HCT116 (cell line): ENCODE results near the gene ENTPD5. TPM values are rescaled to one million over a fixed set of nuclear protein-coding genes. Genes with fewer than 3 reads are reported as not detected.

Source experiments
- ATAC-seq: fragments of 200-7000 bp; cut with Tn5 transposase; 2 replicates; pipeline ENCODE4 v1.9.1; 2020; ENCODE audit warnings: mild to moderate bottlenecking, moderate library complexity
- BruUV-seq: library from RNA; stranded (reverse); fragments of 400-500 nt; replicated peaks from 2 replicates; lab custom pipeline; 2021; lab: Mats Ljungman, UMichigan
- CTCF ChIA-PET: fragments of 300-600 bp; sonication (Branson Sonifier 250); formaldehyde crosslinking; loops from one replicate; lab custom pipeline; 2021; ENCODE audit warnings: antibody characterized with exemption; lab: Charles Lee
- POLR2A ChIA-PET: fragments of 300-600, 350-600 bp; sonication (Branson Sonifier 250); formaldehyde crosslinking; loops from one replicate; lab custom pipeline; 2021; ENCODE audit warnings: antibody characterized with exemption; lab: Charles Lee
- RAD21 ChIA-PET, 2 experiments: fragments of 300-600 bp; sonication (Branson Sonifier 250); formaldehyde crosslinking; loops; one replicate each; lab custom pipeline; 2023; ENCODE audit warnings: low total read pairs in 2 of 2; ENCODE audit not compliant: uncharacterized antibody in 2 of 2, unreplicated experiment in 2 of 2, low non-redundant PET in 1 of 2; lab: Charles Lee
- DNase-seq: peaks from one replicate; pipeline ENCODE4 v3.0.0-alpha.2; 2010; ENCODE audit warnings: low read depth, low spot score
- H2AFZ ChIP-seq: fragments of 200-600 bp; shearing (Covaris generic), sonication (generic); 2 replicates; pipeline ENCODE4 v1.6.1; 2017; ENCODE audit warnings: low read depth, mixed run types, mixed read lengths, antibody characterized with exemption, low read length; ENCODE audit not compliant: poor library complexity, severe bottlenecking
- H3K27ac ChIP-seq: 2 replicates; pipeline ENCODE4 v1.5.1; 2012; ENCODE audit warnings: low read depth, low read length
- H3K27me3 ChIP-seq: fragments of 200-600 bp; sonication (generic); 2 replicates; pipeline ENCODE4 v1.6.1; 2016; ENCODE audit warnings: mixed run types, low read length, mixed read lengths; ENCODE audit not compliant: insufficient read depth
- H3K36me3 ChIP-seq, 2 experiments: fragments of 200-500 bp in 1 of 2; fragments of 200-600 bp in 1 of 2; sonication (Bioruptor generic) in 1 of 2; sonication (generic) in 1 of 2; 2 replicates each; pipeline versions ENCODE4 v1.5.1 to v1.6.1; 2014 to 2016; ENCODE audit warnings: low read length in 2 of 2, inconsistent platforms in 1 of 2, mixed read lengths in 1 of 2, mixed run types in 1 of 2; ENCODE audit not compliant: insufficient read depth in 2 of 2, control insufficient read depth in 1 of 2
- H3K4me1 ChIP-seq, 2 experiments: fragments of 200-600 bp in 1 of 2; sonication (generic) in 1 of 2; 2 replicates each; pipeline versions ENCODE4 v1.5.1 to v1.6.1; 2012 to 2017; ENCODE audit warnings: low read length in 2 of 2, inconsistent platforms in 1 of 2, mild to moderate bottlenecking in 1 of 2, mixed read lengths in 1 of 2, mixed run types in 1 of 2, moderate library complexity in 1 of 2; ENCODE audit not compliant: insufficient read depth in 2 of 2, control insufficient read depth in 1 of 2
- H3K4me2 ChIP-seq: fragments of 200-600 bp; sonication (generic); 2 replicates; pipeline ENCODE4 v1.6.1; 2017; ENCODE audit warnings: mixed run types, low read length, mixed read lengths
- H3K4me3 ChIP-seq, 2 experiments: fragments of 200-600 bp in 1 of 2; sonication (generic) in 1 of 2; replicated peaks in 1 of 2; 2 replicates each; pipeline ENCODE4 v1.5.1; 2011 to 2016; ENCODE audit warnings: low read length in 2 of 2, control low read depth in 1 of 2, low read depth in 1 of 2, mild to moderate bottlenecking in 1 of 2, mixed read lengths in 1 of 2, mixed run types in 1 of 2
- H3K79me2 ChIP-seq: fragments of 200-600 bp; sonication (generic); 2 replicates; pipeline ENCODE4 v1.6.1; 2017; ENCODE audit warnings: mild to moderate bottlenecking, mixed run types, low read length, moderate library complexity, mixed read lengths; ENCODE audit not compliant: insufficient read depth
- H3K9ac ChIP-seq: fragments of 200-600 bp; sonication (generic); 2 replicates; pipeline ENCODE4 v1.6.1; 2016; ENCODE audit warnings: low read length, mixed read lengths
- H3K9me2 ChIP-seq: fragments of 200-600 bp; sonication (generic), shearing (Covaris generic); 2 replicates; pipeline ENCODE4 v1.6.1; 2017; ENCODE audit warnings: mixed run types, mild to moderate bottlenecking, moderate library complexity; ENCODE audit not compliant: insufficient read depth
- H3K9me3 ChIP-seq, 2 experiments: fragments of 200-500 bp in 1 of 2; fragments of 200-600 bp in 1 of 2; sonication (Bioruptor generic) in 1 of 2; sonication (generic) in 1 of 2; 2 replicates each; pipeline ENCODE4 v1.6.1; 2014 to 2017; ENCODE audit warnings: low read length in 2 of 2, mixed read lengths in 2 of 2, inconsistent platforms in 1 of 2, low read depth in 1 of 2, mild to moderate bottlenecking in 1 of 2, mixed run types in 1 of 2, moderate library complexity in 1 of 2; ENCODE audit not compliant: control insufficient read depth in 1 of 2, insufficient read depth in 1 of 2
- H4K20me1 ChIP-seq: fragments of 200-600 bp; sonication (generic), shearing (Covaris generic); 2 replicates; pipeline ENCODE4 v1.6.1; 2017; ENCODE audit warnings: mixed run types, mild to moderate bottlenecking, moderate library complexity; ENCODE audit not compliant: insufficient read depth
- ATF3 ChIP-seq: IDR thresholded peaks from 2 replicates; pipeline ENCODE4 v1.6.1; 2012
- EGR1 ChIP-seq: IDR thresholded peaks from 2 replicates; pipeline ENCODE4 v1.6.1; 2012; ENCODE audit warnings: low read depth
- EZH2 ChIP-seq: fragments of 200-600 bp; sonication (generic); IDR thresholded peaks from 2 replicates; pipeline ENCODE4 v1.6.1; 2017; ENCODE audit warnings: antibody characterized with exemption, mixed run types
- POLR2AphosphoS5 ChIP-seq: IDR thresholded peaks from 2 replicates; pipeline ENCODE4 v1.6.1; 2011; ENCODE audit warnings: mild to moderate bottlenecking, low read depth, low read length, moderate library complexity
- RAD21 ChIP-seq: IDR thresholded peaks from 2 replicates; pipeline ENCODE4 v1.6.1; 2012; ENCODE audit warnings: low read depth, mild to moderate bottlenecking
- REST ChIP-seq: IDR thresholded peaks from 2 replicates; pipeline ENCODE4 v1.6.1; 2012; ENCODE audit warnings: low read depth
- TCF7L2 ChIP-seq: IDR thresholded peaks from 2 replicates; pipeline ENCODE4 v1.7.0; 2011; ENCODE audit warnings: borderline replicate concordance, inconsistent platforms; ENCODE audit not compliant: insufficient read depth, insufficient read length; ENCODE audit errors: extremely low read depth
- ZNF274 ChIP-seq: fragments of 200-500 bp; sonication (Bioruptor generic); IDR thresholded peaks from 2 replicates; pipeline ENCODE4 v1.6.1; 2014; ENCODE audit warnings: mild to moderate bottlenecking, low read depth, low read length, inconsistent platforms
- intact Hi-C: fragments of 100-400 bp; cut with micrococcal nuclease; formaldehyde crosslinking; loops from 2 replicates; pipeline ENCODE4 v1.10.0; 2022
- total RNA-seq: library from RNA; stranded (reverse); gene quantifications from one replicate; pipeline ENCODE4 v1.2.1, GENCODE V29; 2021; ENCODE audit not compliant: unreplicated experiment

Gene ENTPD5
- total RNA-seq, 1 experiment from 2014 or later: 14.4 TPM

- no peak overlapping the region for H3K4me3 ChIP-seq
- BruUV-seq: no TSS peak
- no peaks in the 10 kb centered on the region for H3K4me1 ChIP-seq
- H3K9me3 ChIP-seq: no peaks in the 10 kb centered on the region
- RAD21 ChIA-PET: no interaction called here
- intact Hi-C loops: no loop called here
- no peak for ATAC-seq
- no peak overlapping the region for H3K4me2 ChIP-seq
- H3K9me2 ChIP-seq: no peaks in the 10 kb centered on the region
- H4K20me1 ChIP-seq: no peaks in the 10 kb centered on the region
- no peak overlapping the region for H3K9ac ChIP-seq
- CTCF ChIA-PET: no interaction called here
- no peaks in the 10 kb centered on the region for H3K79me2 ChIP-seq
- POLR2A ChIA-PET: no interaction called here
- H2AFZ ChIP-seq: no peak overlapping the region
- no peaks in the 10 kb centered on the region; a peak in 1 of 4 replicates for H3K36me3 ChIP-seq
- TF ChIP-seq EGR1 (no peak), REST (no peak), POLR2AphosphoS5 (no peak), RAD21 (no peak), ZNF274 (no peak), TCF7L2 (no peak)
- TF ChIP-seq, all 23 proteins: peak for 0
- no peak for DNase-seq
- Histone ChIP-seq H3K27ac (no peak overlapping the region), H3K27me3 (no peaks in the 10 kb centered on the region)
Observed at GRCh38 chr14:73942180-73942579, 76.9 kb downstream of the ENTPD5 start.

- no peaks in the 10 kb centered on the region for H3K9me2 ChIP-seq
- TF ChIP-seq EZH2 (no peak), ATF3 (no peak)
- H3K4me2 ChIP-seq: no peak overlapping the region
- no peaks in the 10 kb centered on the region for H3K4me1 ChIP-seq
- H4K20me1 ChIP-seq: no peaks in the 10 kb centered on the region
- no peak overlapping the region for H3K9ac ChIP-seq
- H3K27ac ChIP-seq: no peak overlapping the region
- intact Hi-C loops: loop anchor here (5.0 kb wide), 1 partner anchor 210 kb away; no protein-coding TSS in a partner anchor
- ChIA-PET CTCF (interaction anchor here (1.0 kb wide), 1 partner anchor 102 kb away, joined by 4 read pairs; no protein-coding TSS in a partner anchor), POLR2A (no interaction called here), RAD21 (no interaction called here)
- BruUV-seq: no TSS peak
- H3K36me3 ChIP-seq: peaks cover 12 to 13% of the 10 kb centered on the region in 2 experiments; a peak in 3 of 4 replicates
- H3K79me2 ChIP-seq: no peaks in the 10 kb centered on the region
- no peaks in the 10 kb centered on the region for H3K27me3 ChIP-seq
- DNase-seq: no peak
- no peak for ATAC-seq
- no peaks in the 10 kb centered on the region for H3K9me3 ChIP-seq
- no peak overlapping the region for H3K4me3 ChIP-seq
- no peak overlapping the region for H2AFZ ChIP-seq
Observed at GRCh38 chr14:73937012-73937411, 82.1 kb downstream of the ENTPD5 start.
